Measurements from ENCODE around the gene EFNA1. TPM values are rescaled to one million over a fixed set of nuclear protein-coding genes. Genes with fewer than 3 reads are reported as not detected.

EFNA1 gene
- total and polyA plus RNA-seq, 2 of the 13 experiments (the other 11 are each of a cell fraction or from before 2014, with no cell fraction given) = 81.8 to 874 TPM

DNA sequence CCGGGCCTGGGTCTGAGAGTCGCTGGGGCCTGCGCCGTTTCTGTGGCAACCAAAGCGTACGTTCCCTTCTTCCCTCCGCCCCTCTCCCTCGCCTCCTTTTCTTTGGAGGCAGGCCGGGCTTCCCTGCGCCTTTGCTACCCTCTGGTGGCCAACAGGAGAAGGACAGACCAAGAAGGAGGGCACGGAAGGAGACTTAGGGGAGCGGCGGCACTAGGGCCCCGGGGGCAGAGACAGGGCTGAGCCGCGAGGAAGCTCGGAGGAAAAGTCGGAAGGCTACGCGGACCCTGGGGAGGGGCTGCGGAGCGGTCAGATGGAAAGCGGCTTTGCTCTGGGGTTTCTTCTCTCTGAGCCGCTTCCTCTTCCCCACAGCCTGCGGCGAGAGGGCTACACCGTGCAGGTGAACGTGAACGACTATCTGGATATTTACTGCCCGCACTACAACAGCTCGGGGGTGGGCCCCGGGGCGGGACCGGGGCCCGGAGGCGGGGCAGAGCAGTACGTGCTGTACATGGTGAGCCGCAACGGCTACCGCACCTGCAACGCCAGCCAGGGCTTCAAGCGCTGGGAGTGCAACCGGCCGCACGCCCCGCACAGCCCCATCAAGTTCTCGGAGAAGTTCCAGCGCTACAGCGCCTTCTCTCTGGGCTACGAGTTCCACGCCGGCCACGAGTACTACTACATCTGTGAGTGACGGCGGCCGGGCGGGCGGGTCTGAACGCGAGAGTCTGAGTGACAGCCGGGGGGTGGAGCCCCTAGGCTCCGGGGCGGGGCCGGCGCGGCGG lies 42.8 kb upstream of the EFNA1 start (continued):
- TF ChIP-seq, protein P1, sequence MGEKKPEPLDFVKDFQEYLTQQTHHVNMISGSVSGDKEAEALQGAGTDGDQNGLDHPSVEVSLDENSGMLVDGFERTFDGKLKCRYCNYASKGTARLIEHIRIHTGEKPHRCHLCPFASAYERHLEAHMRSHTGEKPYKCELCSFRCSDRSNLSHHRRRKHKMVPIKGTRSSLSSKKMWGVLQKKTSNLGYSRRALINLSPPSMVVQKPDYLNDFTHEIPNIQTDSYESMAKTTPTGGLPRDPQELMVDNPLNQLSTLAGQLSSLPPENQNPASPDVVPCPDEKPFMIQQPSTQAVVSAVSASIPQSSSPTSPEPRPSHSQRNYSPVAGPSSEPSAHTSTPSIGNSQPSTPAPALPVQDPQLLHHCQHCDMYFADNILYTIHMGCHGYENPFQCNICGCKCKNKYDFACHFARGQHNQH (CRISPR knock-in tag; IDR thresholded peaks at IDR 0.05) = peak; percentile 78; the same call in 1 of the 2 replicates
- peak; percentile 57; the same call in 1 of the 2 replicates for TF ChIP-seq MTF2 (CRISPR knock-in tag; IDR thresholded peaks at IDR 0.05; ENCODE audit: borderline replicate concordance)
- TF ChIP-seq SATB2 (CRISPR knock-in tag; IDR thresholded peaks at IDR 0.05) = 0 out of 2 replicates have a peak, but pooled peaks have one; percentile 44
- TF ChIP-seq KMT2B (CRISPR knock-in tag; IDR thresholded peaks at IDR 0.05) = peak; percentile 73; the same call in 1 of the 2 replicates
- TF ChIP-seq FOXP1 (IDR thresholded peaks at IDR 0.05) = no peak
- TF ChIP-seq FOXP1 (CRISPR knock-in tag; IDR thresholded peaks at IDR 0.05) = no peak
- TF ChIP-seq SRSF4 (IDR thresholded peaks at IDR 0.05; ENCODE audit: low read depth, low read length, poor library complexity, severe bottlenecking) = no peak
- TF ChIP-seq NPAS2 (CRISPR knock-in tag; IDR thresholded peaks at IDR 0.05; ENCODE audit: borderline replicate concordance) = no peak
- TF ChIP-seq ZNF562 (CRISPR knock-in tag; IDR thresholded peaks at IDR 0.05; ENCODE audit: borderline replicate concordance) = no peak
- TF ChIP-seq HDAC6 (IDR thresholded peaks at IDR 0.05; ENCODE audit: low read depth, low read length) = no peak
- TF ChIP-seq BCL6 (CRISPR knock-in tag; IDR thresholded peaks at IDR 0.05) = peak; percentile 30; the same call in 1 of the 2 replicates
- peak; percentile 87 for TF ChIP-seq GATAD1 (CRISPR knock-in tag; IDR thresholded peaks at IDR 0.05)
- no peak for TF ChIP-seq ZNF660 (CRISPR knock-in tag; IDR thresholded peaks at IDR 0.05; ENCODE audit: borderline replicate concordance, low read depth)
- TF ChIP-seq SIX4 (CRISPR knock-in tag; IDR thresholded peaks at IDR 0.05) = no peak
- no peak for TF ChIP-seq ATRX (CRISPR knock-in tag; IDR thresholded peaks at IDR 0.05; ENCODE audit: borderline replicate concordance)
- peak; percentile 70 for TF ChIP-seq SMC3 (IDR thresholded peaks at IDR 0.05; ENCODE audit: low read length)
- TF ChIP-seq, protein P2, sequence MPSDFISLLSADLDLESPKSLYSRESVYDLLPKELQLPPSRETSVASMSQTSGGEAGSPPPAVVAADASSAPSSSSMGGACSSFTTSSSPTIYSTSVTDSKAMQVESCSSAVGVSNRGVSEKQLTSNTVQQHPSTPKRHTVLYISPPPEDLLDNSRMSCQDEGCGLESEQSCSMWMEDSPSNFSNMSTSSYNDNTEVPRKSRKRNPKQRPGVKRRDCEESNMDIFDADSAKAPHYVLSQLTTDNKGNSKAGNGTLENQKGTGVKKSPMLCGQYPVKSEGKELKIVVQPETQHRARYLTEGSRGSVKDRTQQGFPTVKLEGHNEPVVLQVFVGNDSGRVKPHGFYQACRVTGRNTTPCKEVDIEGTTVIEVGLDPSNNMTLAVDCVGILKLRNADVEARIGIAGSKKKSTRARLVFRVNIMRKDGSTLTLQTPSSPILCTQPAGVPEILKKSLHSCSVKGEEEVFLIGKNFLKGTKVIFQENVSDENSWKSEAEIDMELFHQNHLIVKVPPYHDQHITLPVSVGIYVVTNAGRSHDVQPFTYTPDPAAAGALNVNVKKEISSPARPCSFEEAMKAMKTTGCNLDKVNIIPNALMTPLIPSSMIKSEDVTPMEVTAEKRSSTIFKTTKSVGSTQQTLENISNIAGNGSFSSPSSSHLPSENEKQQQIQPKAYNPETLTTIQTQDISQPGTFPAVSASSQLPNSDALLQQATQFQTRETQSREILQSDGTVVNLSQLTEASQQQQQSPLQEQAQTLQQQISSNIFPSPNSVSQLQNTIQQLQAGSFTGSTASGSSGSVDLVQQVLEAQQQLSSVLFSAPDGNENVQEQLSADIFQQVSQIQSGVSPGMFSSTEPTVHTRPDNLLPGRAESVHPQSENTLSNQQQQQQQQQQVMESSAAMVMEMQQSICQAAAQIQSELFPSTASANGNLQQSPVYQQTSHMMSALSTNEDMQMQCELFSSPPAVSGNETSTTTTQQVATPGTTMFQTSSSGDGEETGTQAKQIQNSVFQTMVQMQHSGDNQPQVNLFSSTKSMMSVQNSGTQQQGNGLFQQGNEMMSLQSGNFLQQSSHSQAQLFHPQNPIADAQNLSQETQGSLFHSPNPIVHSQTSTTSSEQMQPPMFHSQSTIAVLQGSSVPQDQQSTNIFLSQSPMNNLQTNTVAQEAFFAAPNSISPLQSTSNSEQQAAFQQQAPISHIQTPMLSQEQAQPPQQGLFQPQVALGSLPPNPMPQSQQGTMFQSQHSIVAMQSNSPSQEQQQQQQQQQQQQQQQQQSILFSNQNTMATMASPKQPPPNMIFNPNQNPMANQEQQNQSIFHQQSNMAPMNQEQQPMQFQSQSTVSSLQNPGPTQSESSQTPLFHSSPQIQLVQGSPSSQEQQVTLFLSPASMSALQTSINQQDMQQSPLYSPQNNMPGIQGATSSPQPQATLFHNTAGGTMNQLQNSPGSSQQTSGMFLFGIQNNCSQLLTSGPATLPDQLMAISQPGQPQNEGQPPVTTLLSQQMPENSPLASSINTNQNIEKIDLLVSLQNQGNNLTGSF (CRISPR knock-in tag; IDR thresholded peaks at IDR 0.05) = no peak
- TF ChIP-seq PRMT3 (CRISPR knock-in tag; IDR thresholded peaks at IDR 0.05; ENCODE audit: borderline replicate concordance, low read depth) = no peak
- TF ChIP-seq ZNF652 (CRISPR knock-in tag; IDR thresholded peaks at IDR 0.05; ENCODE audit: borderline replicate concordance, low read depth) = peak; percentile 95
- TF ChIP-seq ZNF720 (CRISPR knock-in tag; IDR thresholded peaks at IDR 0.05) = no peak
- TF ChIP-seq SP140L (CRISPR knock-in tag; IDR thresholded peaks at IDR 0.05; ENCODE audit: borderline replicate concordance) = peak; percentile 66; the same call in 1 of the 2 replicates
- TF ChIP-seq TGIF2 (CRISPR knock-in tag; IDR thresholded peaks at IDR 0.05) = no peak; the same call in 1 of the 2 replicates
- TF ChIP-seq, protein P3, sequence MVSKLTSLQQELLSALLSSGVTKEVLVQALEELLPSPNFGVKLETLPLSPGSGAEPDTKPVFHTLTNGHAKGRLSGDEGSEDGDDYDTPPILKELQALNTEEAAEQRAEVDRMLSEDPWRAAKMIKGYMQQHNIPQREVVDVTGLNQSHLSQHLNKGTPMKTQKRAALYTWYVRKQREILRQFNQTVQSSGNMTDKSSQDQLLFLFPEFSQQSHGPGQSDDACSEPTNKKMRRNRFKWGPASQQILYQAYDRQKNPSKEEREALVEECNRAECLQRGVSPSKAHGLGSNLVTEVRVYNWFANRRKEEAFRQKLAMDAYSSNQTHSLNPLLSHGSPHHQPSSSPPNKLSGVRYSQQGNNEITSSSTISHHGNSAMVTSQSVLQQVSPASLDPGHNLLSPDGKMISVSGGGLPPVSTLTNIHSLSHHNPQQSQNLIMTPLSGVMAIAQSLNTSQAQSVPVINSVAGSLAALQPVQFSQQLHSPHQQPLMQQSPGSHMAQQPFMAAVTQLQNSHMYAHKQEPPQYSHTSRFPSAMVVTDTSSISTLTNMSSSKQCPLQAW (CRISPR knock-in tag; IDR thresholded peaks at IDR 0.05) = peak; percentile 71
- TF ChIP-seq FOXC1 (CRISPR knock-in tag; IDR thresholded peaks at IDR 0.05; ENCODE audit: borderline replicate concordance) = peak; percentile 88

Data from HepG2 (cell line).